OCI-LY3 (cell line): ENCODE data around the gene LRP2.

ENCODE experiments used
- H2AFZ ChIP-seq: fragments of 200-600, 300-600 bp; shearing (Covaris generic); 2 replicates; pipeline ENCODE4 v1.6.0; 2014; ENCODE audit warnings: antibody characterized with exemption, low read depth, low read length
- H3K27ac ChIP-seq: fragments of 200-600, 300-600 bp; sonication (generic); 2 replicates; pipeline ENCODE4 v1.5.1; 2014; ENCODE audit warnings: mild to moderate bottlenecking, low read length, moderate library complexity, mixed read lengths
- H3K27me3 ChIP-seq: fragments of 200-600, 300-600 bp; sonication (generic); 2 replicates; pipeline ENCODE4 v1.6.1; 2014; ENCODE audit warnings: low read depth, low read length, mixed read lengths
- H3K36me3 ChIP-seq: fragments of 200-600, 300-600 bp; sonication (generic); replicated peaks from 2 replicates; pipeline ENCODE3; 2014; ENCODE audit warnings: low read depth, low read length, mixed read lengths
- H3K4me1 ChIP-seq: fragments of 300-600, 200-600 bp; sonication (generic); 2 replicates; pipeline ENCODE4 v1.6.1; 2014; ENCODE audit warnings: low read length, mixed read lengths
- H3K4me2 ChIP-seq: fragments of 200-600, 300-600 bp; sonication (generic); 2 replicates; pipeline ENCODE4 v1.6.1; 2014; ENCODE audit warnings: low read length, mixed read lengths
- H3K4me3 ChIP-seq: fragments of 300-600, 200-600 bp; sonication (generic); 2 replicates; pipeline ENCODE4 v1.5.1; 2014; ENCODE audit warnings: antibody characterized with exemption, mild to moderate bottlenecking, low read length, moderate library complexity
- H3K79me2 ChIP-seq: fragments of 300-600, 200-600 bp; shearing (Covaris generic); 2 replicates; pipeline ENCODE4 v1.6.1; 2014; ENCODE audit warnings: mild to moderate bottlenecking, low read length, mixed read lengths
- H3K9ac ChIP-seq: fragments of 300-600, 200-600 bp; shearing (Covaris generic); 2 replicates; pipeline ENCODE4 v1.6.0; 2014; ENCODE audit warnings: mild to moderate bottlenecking, low read length, moderate library complexity
- H3K9me3 ChIP-seq: fragments of 200-600, 300-600 bp; shearing (Covaris generic); 2 replicates; pipeline ENCODE4 v1.6.1; 2014; ENCODE audit warnings: low read length, mixed read lengths; ENCODE audit not compliant: insufficient read depth
- H4K20me1 ChIP-seq: fragments of 200-600, 300-600 bp; sonication (generic); 2 replicates; pipeline ENCODE4 v1.6.1; 2016; ENCODE audit warnings: low read length, mixed read lengths; ENCODE audit not compliant: insufficient read depth
- CTCF ChIP-seq: fragments of 200-600, 300-600 bp; sonication (generic); IDR thresholded peaks from 2 replicates; pipeline ENCODE4 v1.5.1; 2014; ENCODE audit warnings: antibody characterized with exemption, low read length, low read depth
- EZH2phosphoT487 ChIP-seq: fragments of 200-600 bp; shearing (Covaris generic); IDR thresholded peaks from 2 replicates; pipeline ENCODE4 v1.6.1; 2018; ENCODE audit warnings: antibody characterized with exemption, mixed run types, low read depth

Gene LRP2

GRCh38 chr2:169112841-169113240, 249.5 kb downstream of the LRP2 start:
- Histone ChIP-seq H3K27ac (no peak overlapping the region), H3K27me3 (0 out of 2 replicates have a peak, but pooled peaks cover 8% of the 10 kb centered on the region), H3K79me2 (no peaks in the 10 kb centered on the region), H3K36me3 (no peaks in the 10 kb centered on the region), H3K9me3 (no peaks in the 10 kb centered on the region), H3K4me3 (no peak overlapping the region), H3K9ac (no peak overlapping the region), H4K20me1 (no peaks in the 10 kb centered on the region), H3K4me2 (no peak overlapping the region), H2AFZ (no peak overlapping the region), H3K4me1 (peaks cover 22% of the 10 kb centered on the region)
- no peak for TF ChIP-seq EZH2phosphoT487
- TF ChIP-seq CTCF = no peak

- TF ChIP-seq EZH2phosphoT487 (no peak), CTCF (no peak)
- H3K4me2 ChIP-seq = no peak overlapping the region
Measured at GRCh38 chr2:169110916-169111315, 251.4 kb downstream of the LRP2 start.

GRCh38 chr2:169110419-169110818, 251.9 kb downstream of the LRP2 start:
- H3K27ac ChIP-seq = no peak overlapping the region

More at GRCh38 chr2:169110916-169111315, 251.4 kb downstream of the LRP2 start:
- no peak overlapping the region for H3K9ac ChIP-seq
- no peaks in the 10 kb centered on the region for H3K36me3 ChIP-seq
- H4K20me1 ChIP-seq = no peaks in the 10 kb centered on the region
- no peaks in the 10 kb centered on the region for H3K79me2 ChIP-seq
- peaks cover 32% of the 10 kb centered on the region for H3K4me1 ChIP-seq
- no peaks in the 10 kb centered on the region for H3K9me3 ChIP-seq
- no peak overlapping the region for H3K27ac ChIP-seq
- H2AFZ ChIP-seq = no peak overlapping the region
- H3K4me3 ChIP-seq = no peak overlapping the region
- H3K27me3 ChIP-seq = no peaks in the 10 kb centered on the region

More at GRCh38 chr2:169110419-169110818, 251.9 kb downstream of the LRP2 start:
- no peak overlapping the region for H3K4me3 ChIP-seq
- no peaks in the 10 kb centered on the region for H3K9me3 ChIP-seq
- no peak overlapping the region for H3K4me2 ChIP-seq
- no peak overlapping the region for H2AFZ ChIP-seq
- H3K4me1 ChIP-seq = peaks cover 32% of the 10 kb centered on the region
- no peaks in the 10 kb centered on the region for H3K36me3 ChIP-seq
- H4K20me1 ChIP-seq = no peaks in the 10 kb centered on the region
- no peak for TF ChIP-seq EZH2phosphoT487
- no peak for TF ChIP-seq CTCF
- H3K27me3 ChIP-seq = no peaks in the 10 kb centered on the region
- no peaks in the 10 kb centered on the region for H3K79me2 ChIP-seq
- H3K9ac ChIP-seq = no peak overlapping the region
